Ovary (tissue), 3 donors: Measurements from ENCODE around the gene LITAF.

ENCODE experiments used
- CTCF ChIP-seq, 3 donors: fragments of 450-650 bp in 2 of 3; fragments of 200-600 bp in 1 of 3; IDR thresholded peaks; one replicate each; pipeline versions ENCODE4 v1.5.1 to v1.8.0; 2016 to 2022; ENCODE audit warnings: antibody characterized with exemption in 3 of 3, mild to moderate bottlenecking in 1 of 3
- EP300 ChIP-seq: sonication (generic); formaldehyde crosslinking; IDR thresholded peaks from one replicate; pipeline ENCODE4 v1.6.1; 2017; ENCODE audit warnings: antibody characterized with exemption
- POLR2A ChIP-seq: fragments of 450-650 bp; IDR thresholded peaks from one replicate; pipeline ENCODE4 v1.6.1; 2017; ENCODE audit warnings: antibody characterized with exemption, mild to moderate bottlenecking, moderate library complexity
- donor health status: DM: no; HTN: no; CAD: no.

GRCh38 chr16:11498683-11499082 lies 88.0 kb downstream of the LITAF start:
- TF ChIP-seq CTCF (IDR thresholded peaks at IDR 0.05) (no peak), POLR2A (no peak), EP300 (no peak)
